HUES48 (cell line): ENCODE measurements around the gene PET100.
A peak's percentile ranks its signal among the peaks of the same experiment; 100 is the strongest.

ENCODE experiments used
- H3K27ac ChIP-seq: one replicate; pipeline ENCODE4 v1.7.0; 2013; ENCODE audit warnings: low read depth, low read length, inconsistent platforms
- H3K27me3 ChIP-seq: 2 replicates; pipeline ENCODE4 v1.6.1; 2013; ENCODE audit warnings: mild to moderate bottlenecking, low read length; ENCODE audit not compliant: control insufficient read depth, insufficient read depth
- H3K36me3 ChIP-seq: 2 replicates; pipeline ENCODE4 v1.6.1; 2013; ENCODE audit warnings: low read length; ENCODE audit not compliant: control insufficient read depth, insufficient read depth
- H3K4me1 ChIP-seq: 2 replicates; pipeline ENCODE4 v1.6.1; 2013; ENCODE audit warnings: mild to moderate bottlenecking, low read length; ENCODE audit not compliant: control insufficient read depth, insufficient read depth
- H3K4me3 ChIP-seq: 2 replicates; pipeline ENCODE4 v1.5.1; 2013; ENCODE audit warnings: mild to moderate bottlenecking, low read depth, low read length
- H3K9ac ChIP-seq: 2 replicates; pipeline ENCODE4 v1.6.1; 2013; ENCODE audit warnings: mild to moderate bottlenecking, low read depth, low read length, moderate library complexity
- H3K9me3 ChIP-seq: 2 replicates; pipeline ENCODE4 v1.6.1; 2013; ENCODE audit warnings: low read length; ENCODE audit not compliant: control insufficient read depth, insufficient read depth

The PET100 gene

DNA sequence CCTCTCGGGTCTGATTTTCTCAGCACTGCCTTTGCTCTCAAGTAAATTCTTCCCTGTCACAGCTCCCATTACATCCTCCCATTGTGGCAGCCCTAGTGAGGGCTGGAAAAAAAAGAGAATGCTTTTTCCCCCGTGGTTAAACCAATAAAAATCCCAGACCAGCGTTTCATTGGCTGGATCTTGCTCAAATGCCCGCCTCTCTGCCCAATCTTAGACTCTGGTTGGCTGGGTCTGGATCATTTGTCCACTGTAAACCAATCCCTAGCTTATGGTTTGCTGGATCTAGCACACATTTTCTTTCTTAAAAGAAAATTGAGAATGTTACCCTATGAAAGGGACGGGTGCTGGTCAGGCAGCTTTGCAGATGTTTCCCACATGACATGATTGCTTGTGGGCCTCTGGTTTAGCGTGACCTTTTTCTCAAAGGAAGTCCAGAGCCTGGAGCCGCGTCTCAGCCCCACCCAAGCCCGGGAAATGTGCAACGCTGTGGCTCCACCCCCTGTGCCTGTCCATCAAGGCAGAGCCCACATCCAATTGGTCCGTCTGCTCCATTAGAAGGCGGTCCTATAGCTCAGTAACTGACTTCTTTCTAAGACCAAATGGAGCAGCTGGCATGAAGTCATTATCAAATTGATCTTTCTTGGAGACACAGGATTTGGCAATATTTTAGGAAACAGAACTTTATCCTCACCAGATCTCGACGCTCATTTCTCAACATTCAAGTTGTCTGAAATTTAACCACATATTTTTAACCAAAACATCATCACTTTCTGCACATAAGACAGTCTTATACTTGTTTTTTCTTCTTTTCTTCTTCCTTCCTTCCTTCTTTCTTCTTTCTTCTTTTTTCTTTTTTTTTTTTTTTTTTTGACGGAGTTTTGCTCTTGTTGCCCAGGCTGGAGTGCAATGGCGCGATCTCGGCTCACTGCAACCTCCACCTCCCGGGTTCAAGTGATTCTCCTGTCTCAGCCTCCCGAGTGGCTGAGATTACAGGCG, 44.7 kb downstream of the PET100 start:
- Histone ChIP-seq H3K36me3 (no peaks in the 10 kb centered on the region), H3K27ac (no peak overlapping the region), H3K9ac (no peak overlapping the region), H3K27me3 (peaks cover 39% of the 10 kb centered on the region), H3K9me3 (no peaks in the 10 kb centered on the region), H3K4me1 (peaks cover 4% of the 10 kb centered on the region; the same call in 1 of the 2 replicates), H3K4me3 (peak overlapping the region; percentile 31; the same call in 1 of the 2 replicates)

DNA sequence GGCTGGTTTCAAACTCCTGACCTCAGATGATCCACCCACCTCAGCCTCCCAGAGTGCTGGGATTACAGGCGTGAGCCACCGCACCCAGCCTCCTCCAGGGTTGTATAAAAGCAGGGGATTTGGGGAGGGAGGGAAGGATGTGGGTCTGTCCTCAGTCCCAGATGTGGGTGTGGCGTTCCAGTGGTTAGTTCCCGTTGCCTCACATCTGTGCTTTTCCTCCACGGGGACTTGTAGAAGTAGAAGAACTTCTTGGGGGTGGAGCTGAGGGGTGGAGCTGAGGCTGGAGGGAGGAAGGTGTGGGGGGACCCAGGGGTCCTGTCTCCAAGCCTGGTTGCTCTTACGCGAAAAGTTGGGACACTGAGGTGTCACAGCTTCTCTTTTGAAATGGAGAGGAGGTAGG, 46.8 kb downstream of the PET100 start:
- no peak overlapping the region for H3K27ac ChIP-seq
- peaks cover 25% of the 10 kb centered on the region for H3K27me3 ChIP-seq
- no peak overlapping the region for H3K9ac ChIP-seq
- no peaks in the 10 kb centered on the region for H3K9me3 ChIP-seq
- no peak overlapping the region for H3K4me3 ChIP-seq
- no peaks in the 10 kb centered on the region for H3K36me3 ChIP-seq
- H3K4me1 ChIP-seq: no peaks in the 10 kb centered on the region

DNA sequence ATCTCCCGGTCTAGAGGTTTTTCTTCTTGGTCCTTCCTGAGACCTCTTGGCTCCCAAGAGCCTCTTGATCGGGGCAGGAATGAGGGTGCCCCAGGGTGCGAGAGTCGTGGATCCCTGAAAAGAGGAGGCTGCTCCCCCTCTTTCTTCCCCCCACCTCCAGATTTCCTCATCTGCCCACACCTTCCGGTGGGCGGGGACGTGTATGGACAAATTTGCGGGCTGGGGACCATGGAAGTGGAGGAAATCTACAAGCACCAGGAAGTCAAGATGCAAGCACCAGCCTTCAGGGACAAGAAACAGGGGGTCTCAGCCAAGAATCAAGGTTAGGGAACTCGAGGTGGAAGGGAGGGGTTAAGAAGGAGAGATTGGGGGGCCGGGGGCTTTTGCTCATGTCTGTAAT, 47.3 kb downstream of the PET100 start, which contains the start of gene MCEMP1:
TSS of gene MCEMP1 (plus strand) at position 237 of the 400 bp plus-strand sequence. CDS start at position 268, 31 bp downstream.
- Histone ChIP-seq H3K9me3 (no peaks in the 10 kb centered on the region), H3K9ac (no peak within 1 kb of the TSS), H3K27ac (no peak within 1 kb of the TSS), H3K27me3 (peaks cover 23% of the 10 kb centered on the region), H3K4me3 (no peak within 1 kb of the TSS), H3K4me1 (no peaks in the 10 kb centered on the region; the same call in 1 of the 2 replicates), H3K36me3 (no peaks in the 10 kb centered on the region)

DNA sequence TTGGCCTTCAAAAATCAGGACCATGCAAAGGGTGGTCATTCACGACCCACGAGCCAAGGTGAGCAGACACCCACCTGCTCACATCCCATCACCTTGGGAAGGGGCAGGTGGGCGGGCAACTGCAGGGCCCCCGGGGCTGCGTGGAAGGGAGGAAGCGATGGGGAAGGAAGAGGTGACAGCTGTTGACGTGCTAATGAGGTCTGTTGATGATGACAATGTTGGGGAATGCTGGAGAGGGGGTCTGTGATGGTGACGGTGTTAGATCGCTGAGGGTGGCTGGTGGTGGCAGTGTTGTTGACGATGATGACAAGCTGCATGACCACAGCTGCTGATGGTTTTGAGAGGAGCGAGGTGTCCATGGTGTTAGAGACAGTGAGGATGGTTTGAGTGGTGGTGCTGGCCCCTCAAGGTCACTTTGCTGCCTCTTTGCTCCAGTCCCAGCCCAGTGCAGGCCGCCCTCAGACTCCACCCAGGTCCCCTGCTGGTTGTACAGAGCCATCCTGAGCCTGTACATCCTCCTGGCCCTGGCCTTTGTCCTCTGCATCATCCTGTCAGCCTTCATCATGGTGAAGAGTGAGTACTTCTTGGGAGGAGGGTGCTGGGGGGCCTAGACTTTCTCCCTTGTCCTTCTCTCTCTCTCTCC, 48.2 kb downstream of the PET100 start:
- peaks cover 6% of the 10 kb centered on the region for H3K36me3 ChIP-seq
- H3K4me3 ChIP-seq: no peak overlapping the region
- H3K9me3 ChIP-seq: no peaks in the 10 kb centered on the region
- H3K27me3 ChIP-seq: peaks cover 15% of the 10 kb centered on the region
- H3K27ac ChIP-seq: no peak overlapping the region
- no peaks in the 10 kb centered on the region; the same call in 1 of the 2 replicates for H3K4me1 ChIP-seq
- H3K9ac ChIP-seq: no peak overlapping the region

DNA sequence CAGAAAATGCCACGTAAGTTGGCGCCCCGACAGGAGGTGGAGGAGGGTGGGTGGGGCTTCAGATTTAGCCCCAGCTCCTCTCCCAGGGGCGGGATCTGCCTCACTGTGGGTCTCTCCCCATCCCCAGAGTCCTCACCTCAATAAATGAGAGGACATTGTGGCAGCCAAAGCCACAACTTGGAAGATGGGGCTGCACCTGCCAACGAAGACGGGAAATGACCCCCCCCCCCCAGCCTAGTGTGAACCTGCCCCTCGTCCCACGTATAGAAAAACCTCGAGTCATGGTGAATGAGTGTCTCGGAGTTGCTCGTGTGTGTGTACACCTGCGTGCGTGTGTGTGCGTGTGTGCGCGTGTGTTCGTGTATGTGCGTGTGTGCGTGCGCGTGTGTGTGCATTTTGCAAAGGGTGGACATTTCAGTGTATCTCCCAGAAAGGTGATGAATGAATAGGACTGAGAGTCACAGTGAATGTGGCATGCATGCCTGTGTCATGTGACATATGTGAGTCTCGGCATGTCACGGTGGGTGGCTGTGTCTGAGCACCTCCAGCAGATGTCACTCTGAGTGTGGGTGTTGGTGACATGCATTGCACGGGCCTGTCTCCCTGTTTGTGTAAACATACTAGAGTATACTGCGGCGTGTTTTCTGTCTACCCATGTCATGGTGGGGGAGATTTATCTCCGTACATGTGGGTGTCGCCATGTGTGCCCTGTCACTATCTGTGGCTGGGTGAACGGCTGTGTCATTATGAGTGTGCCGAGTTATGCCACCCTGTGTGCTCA, 49.6 kb downstream of the PET100 start:
- H3K27me3 ChIP-seq: peaks cover 12% of the 10 kb centered on the region
- H3K4me1 ChIP-seq: no peaks in the 10 kb centered on the region; the same call in 1 of the 2 replicates
- no peak overlapping the region for H3K9ac ChIP-seq
- no peak overlapping the region for H3K4me3 ChIP-seq
- no peak overlapping the region for H3K27ac ChIP-seq
- H3K9me3 ChIP-seq: no peaks in the 10 kb centered on the region
- peaks cover 12% of the 10 kb centered on the region for H3K36me3 ChIP-seq

DNA sequence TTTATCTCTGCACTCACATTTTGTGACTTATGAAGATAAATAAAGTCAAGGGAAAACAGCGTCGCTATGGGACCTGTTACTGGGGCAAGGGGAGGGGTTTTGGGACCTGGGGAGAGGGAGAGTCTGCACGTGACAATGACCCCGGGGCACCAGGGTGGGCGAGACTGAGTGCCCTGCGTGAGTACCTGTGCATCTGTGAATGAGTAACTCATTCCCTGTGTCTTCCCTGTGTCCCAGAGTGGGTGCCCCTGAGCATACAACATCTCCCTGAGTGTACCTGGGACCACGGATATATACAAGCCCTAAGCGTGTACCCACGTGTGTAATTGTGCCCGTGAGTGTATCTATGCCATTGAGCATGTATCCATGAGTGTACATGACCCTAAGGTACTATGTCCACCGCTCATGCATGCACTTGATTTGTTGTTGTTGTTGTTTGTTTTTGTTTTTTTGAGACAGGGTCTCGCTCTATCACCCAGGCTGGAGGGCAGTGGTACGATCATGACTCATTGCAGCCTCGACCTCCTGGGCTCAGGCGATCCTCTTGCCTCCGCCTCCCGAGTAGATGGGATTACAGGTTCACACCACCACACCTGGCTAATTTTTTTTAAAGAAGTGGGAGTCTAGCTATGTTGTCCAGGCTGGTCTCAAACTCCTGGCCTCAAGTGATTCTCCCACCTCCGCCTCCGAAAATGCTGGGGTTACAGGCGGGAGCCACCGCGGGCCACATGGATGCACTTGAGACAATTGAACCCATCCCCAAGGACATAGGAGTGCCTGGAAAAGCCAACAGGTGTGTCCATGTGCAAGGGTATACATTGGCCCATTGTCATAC, 50.4 kb downstream of the PET100 start:
- H3K9ac ChIP-seq: no peak overlapping the region
- no peak overlapping the region for H3K27ac ChIP-seq
- no peaks in the 10 kb centered on the region for H3K9me3 ChIP-seq
- H3K4me3 ChIP-seq: peak overlapping the region; percentile 75
- H3K27me3 ChIP-seq: peaks cover 12% of the 10 kb centered on the region
- H3K4me1 ChIP-seq: no peaks in the 10 kb centered on the region; the same call in 1 of the 2 replicates
- peaks cover 12% of the 10 kb centered on the region for H3K36me3 ChIP-seq

DNA sequence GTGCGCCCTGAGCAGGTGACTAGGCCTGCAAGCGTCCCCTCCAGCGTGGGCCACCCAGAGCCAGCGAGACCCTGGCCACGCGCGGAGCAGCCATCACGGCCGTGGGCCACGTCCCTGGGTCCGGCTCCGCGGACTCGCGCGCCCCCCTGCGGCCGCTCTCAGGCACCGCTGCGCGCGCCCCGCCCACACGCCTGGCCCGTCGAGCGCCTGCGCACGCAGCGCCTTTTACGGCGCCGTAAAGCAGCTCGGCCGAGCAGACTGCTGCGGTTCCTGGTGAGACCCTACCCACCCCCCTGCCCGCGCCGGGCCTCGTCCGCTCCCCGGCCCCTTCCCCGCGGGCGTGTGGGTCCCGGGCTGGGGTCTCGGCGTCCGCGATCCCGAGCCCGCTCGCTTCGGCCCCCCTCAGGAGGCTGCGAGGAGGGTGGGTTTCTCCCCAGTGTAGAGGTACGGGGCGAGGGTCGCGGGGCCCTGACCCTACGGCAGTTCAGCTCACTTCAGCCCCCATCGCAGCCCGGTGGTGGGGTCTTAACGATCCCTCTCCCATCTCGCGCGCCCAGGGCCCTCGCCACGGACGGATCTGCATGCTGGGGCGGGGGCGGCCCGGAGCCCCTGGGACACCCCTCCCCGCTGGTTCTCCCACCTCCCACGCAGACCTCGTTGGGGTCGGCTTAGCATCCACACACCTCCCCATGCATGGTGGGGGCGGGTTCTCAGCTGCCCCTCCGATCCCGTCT, 51.2 kb downstream of the PET100 start, which contains the start of gene TRAPPC5:
TSS of gene TRAPPC5 (plus strand) at position 228 of the 734 bp plus-strand sequence. CDS start 1,421 bp downstream, outside the sequence.
- Histone ChIP-seq H3K27ac (peak within 1 kb of the TSS; percentile 50), H3K36me3 (peaks cover 12% of the 10 kb centered on the region), H3K9me3 (no peaks in the 10 kb centered on the region), H3K4me3 (peak within 1 kb of the TSS; percentile 75), H3K27me3 (peaks cover 12% of the 10 kb centered on the region), H3K9ac (no peak within 1 kb of the TSS), H3K4me1 (peaks cover 4% of the 10 kb centered on the region; the same call in 1 of the 2 replicates)
